ENCODE results near the gene EVX2. TPM values are rescaled to one million over a fixed set of nuclear protein-coding genes. Genes with fewer than 3 reads are reported as not detected.

EVX2 gene
- total RNA-seq, 1 experiment from 2014 or later, result not detected

DNA sequence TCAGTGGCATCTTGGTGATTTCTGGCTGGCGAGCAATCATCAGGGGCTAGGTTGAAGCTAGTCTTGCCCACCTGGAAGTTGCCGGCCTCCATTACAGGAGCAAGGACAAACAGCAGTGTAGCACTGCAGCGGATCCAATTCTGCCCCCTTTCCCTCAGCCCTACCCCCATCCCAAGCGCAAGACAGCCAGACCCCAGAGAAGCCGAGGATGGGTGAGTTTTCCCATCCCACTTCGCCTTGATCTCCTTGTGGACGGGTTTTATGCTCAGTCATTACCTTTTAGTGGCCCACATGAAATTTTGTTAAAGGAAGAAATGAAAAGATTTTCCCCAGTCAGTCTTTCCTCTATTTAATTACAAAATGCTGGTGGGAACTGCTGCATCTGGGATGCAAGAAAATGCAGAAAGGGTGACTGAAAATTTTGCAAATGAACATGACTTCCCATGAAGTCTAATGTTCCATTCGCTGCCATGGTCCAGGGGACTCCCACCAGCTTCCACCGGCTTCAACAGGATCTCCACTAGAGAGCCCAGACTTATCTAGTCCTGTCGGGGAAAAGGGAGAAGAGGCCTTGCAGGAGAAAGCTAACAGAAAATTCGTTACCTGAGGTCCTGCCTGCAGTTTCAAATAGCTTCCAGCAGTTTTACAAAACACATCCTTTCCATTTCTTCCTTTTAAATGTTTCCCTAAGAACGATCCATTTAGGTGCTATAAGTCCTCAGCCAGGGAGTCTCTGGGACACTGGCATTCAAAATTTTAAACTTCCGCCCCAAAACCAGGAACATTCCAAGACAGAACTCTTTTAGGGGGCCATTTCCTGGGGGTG lies 36.8 kb upstream of the EVX2 start:
- Histone ChIP-seq H4K20me1 (ENCODE audit: insufficient read depth) (no peaks in the 10 kb centered on the region), H2AFZ (no peak overlapping the region), H3K9me3 (ENCODE audit: insufficient read depth, low read depth) (no peaks in the 10 kb centered on the region), H3K36me3 (ENCODE audit: low read depth) (no peaks in the 10 kb centered on the region), H3K4me1 (replicated peaks; ENCODE audit: insufficient read depth) (no peaks in the 10 kb centered on the region), H3K27me3 (ENCODE audit: insufficient read depth, low read depth) (peaks cover 73% of the 10 kb centered on the region), H3K4me3 (no peak overlapping the region), H3K4me2 (no peak overlapping the region), H3K79me2 (ENCODE audit: low read depth) (no peaks in the 10 kb centered on the region), H3F3A (ENCODE audit: insufficient read depth, low read depth) (no peaks in the 10 kb centered on the region), H3K27ac (no peak overlapping the region), H3K9me2 (ENCODE audit: insufficient read depth) (no peaks in the 10 kb centered on the region)
- intact Hi-C loops (cut with micrococcal nuclease; ENCODE audit: unreplicated experiment), result no loop called here
- ChIA-PET CTCF (interaction anchor here (0.5 kb wide), 1 partner anchor 1014 kb away, joined by 3 read pairs; no protein-coding TSS in a partner anchor), POLR2A (ENCODE audit: unreplicated experiment) (interaction anchor here (0.5 kb wide), 1 partner anchor 1226 kb away, joined by 4 read pairs; no protein-coding TSS in a partner anchor)
- no peak for TF ChIP-seq EZH2 (IDR thresholded peaks at IDR 0.05; ENCODE audit: low read depth)
- TF ChIP-seq, protein P1, sequence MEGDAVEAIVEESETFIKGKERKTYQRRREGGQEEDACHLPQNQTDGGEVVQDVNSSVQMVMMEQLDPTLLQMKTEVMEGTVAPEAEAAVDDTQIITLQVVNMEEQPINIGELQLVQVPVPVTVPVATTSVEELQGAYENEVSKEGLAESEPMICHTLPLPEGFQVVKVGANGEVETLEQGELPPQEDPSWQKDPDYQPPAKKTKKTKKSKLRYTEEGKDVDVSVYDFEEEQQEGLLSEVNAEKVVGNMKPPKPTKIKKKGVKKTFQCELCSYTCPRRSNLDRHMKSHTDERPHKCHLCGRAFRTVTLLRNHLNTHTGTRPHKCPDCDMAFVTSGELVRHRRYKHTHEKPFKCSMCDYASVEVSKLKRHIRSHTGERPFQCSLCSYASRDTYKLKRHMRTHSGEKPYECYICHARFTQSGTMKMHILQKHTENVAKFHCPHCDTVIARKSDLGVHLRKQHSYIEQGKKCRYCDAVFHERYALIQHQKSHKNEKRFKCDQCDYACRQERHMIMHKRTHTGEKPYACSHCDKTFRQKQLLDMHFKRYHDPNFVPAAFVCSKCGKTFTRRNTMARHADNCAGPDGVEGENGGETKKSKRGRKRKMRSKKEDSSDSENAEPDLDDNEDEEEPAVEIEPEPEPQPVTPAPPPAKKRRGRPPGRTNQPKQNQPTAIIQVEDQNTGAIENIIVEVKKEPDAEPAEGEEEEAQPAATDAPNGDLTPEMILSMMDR (conservative IDR thresholded peaks at IDR 0.05), result no peak
- DNase-seq, result no peak
- BruUV-seq (replicated peaks), result no TSS peak

DNA sequence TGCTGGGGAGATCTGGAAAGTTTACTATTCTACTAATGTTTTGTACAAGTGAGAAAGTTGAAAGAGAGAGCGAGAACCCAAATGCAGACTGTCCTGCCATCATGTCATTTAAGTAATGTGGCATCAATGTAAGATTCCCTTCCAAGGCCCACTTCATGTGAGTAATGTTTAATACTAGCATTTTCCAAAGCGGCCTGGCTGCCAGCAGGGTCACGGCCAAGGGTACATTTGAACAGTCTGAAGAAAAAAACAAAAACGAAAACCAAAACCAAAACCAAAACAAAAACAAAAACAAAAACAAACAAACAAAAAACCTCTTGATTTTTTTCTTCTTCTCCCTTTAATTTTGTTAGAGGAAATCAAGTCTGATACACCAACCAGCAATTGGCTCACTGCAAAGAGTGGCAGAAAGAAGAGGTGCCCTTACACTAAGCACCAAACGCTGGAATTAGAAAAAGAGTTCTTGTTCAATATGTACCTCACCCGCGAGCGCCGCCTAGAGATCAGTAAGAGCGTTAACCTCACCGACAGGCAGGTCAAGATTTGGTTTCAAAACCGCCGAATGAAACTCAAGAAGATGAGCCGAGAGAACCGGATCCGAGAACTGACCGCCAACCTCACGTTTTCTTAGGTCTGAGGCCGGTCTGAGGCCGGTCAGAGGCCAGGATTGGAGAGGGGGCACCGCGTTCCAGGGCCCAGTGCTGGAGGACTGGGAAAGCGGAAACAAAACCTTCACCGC lies 35.0 kb upstream of the EVX2 start:
- H3K4me3 ChIP-seq, result no peak overlapping the region
- H3K27me3 ChIP-seq (ENCODE audit: insufficient read depth, low read depth), result peaks cover 73% of the 10 kb centered on the region
- no peaks in the 10 kb centered on the region for H3K36me3 ChIP-seq (ENCODE audit: low read depth)
- no peaks in the 10 kb centered on the region for H3K9me2 ChIP-seq (ENCODE audit: insufficient read depth)
- H3K9me3 ChIP-seq (ENCODE audit: insufficient read depth, low read depth), result no peaks in the 10 kb centered on the region
- ChIA-PET CTCF (no interaction called here), POLR2A (ENCODE audit: unreplicated experiment) (no interaction called here)
- H4K20me1 ChIP-seq (ENCODE audit: insufficient read depth), result no peaks in the 10 kb centered on the region
- H3K79me2 ChIP-seq (ENCODE audit: low read depth), result no peaks in the 10 kb centered on the region
- H2AFZ ChIP-seq, result no peak overlapping the region
- TF ChIP-seq EZH2 (IDR thresholded peaks at IDR 0.05; ENCODE audit: low read depth), result no peak
- TF ChIP-seq, protein P1 (conservative IDR thresholded peaks at IDR 0.05), result peak; percentile 72
- peak in 1 of 2 experiments; percentile 30 for DNase-seq
- H3K4me2 ChIP-seq, result peak overlapping the region; percentile 6; the same call in 1 of the 2 replicates
- BruUV-seq (replicated peaks), result no TSS peak
- H3F3A ChIP-seq (ENCODE audit: insufficient read depth, low read depth), result no peaks in the 10 kb centered on the region
- intact Hi-C loops (cut with micrococcal nuclease; ENCODE audit: unreplicated experiment), result no loop called here
- no peaks in the 10 kb centered on the region for H3K4me1 ChIP-seq (replicated peaks; ENCODE audit: insufficient read depth)
- H3K27ac ChIP-seq, result no peak overlapping the region

DNA sequence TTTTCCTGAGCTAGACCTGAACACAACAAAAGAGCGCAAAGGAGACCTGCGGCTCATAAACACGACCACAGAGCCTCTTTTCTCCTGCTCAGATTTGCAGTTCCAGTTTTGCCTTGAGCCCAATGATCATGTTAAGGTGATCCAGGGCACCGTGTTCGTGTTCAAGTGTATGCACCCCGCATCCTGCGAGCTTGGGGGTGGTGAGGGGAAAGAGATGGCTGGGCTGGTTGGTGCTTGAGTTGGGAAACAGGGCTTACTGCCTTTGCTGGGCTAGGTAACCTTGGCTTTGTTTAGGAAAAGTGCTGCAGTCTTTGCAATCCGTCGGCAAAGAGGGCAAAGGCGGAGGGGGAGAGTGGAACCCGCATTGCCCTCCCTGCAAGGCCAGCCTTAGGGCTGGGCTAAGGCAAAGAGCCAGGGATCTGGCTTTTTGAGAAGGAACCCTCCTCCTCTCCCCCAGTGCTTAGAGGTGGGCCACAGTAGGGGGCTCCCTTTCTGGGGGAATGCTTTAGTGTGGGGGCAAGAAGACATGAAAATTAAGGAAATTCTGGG lies 34.1 kb upstream of the EVX2 start:
- ChIA-PET CTCF (no interaction called here), POLR2A (ENCODE audit: unreplicated experiment) (no interaction called here)
- intact Hi-C loops (cut with micrococcal nuclease; ENCODE audit: unreplicated experiment), result no loop called here
- H3K27ac ChIP-seq, result no peak overlapping the region
- H3F3A ChIP-seq (ENCODE audit: insufficient read depth, low read depth), result no peaks in the 10 kb centered on the region
- no peak for DNase-seq
- no peak overlapping the region for H3K4me2 ChIP-seq
- TF ChIP-seq, protein P1 (conservative IDR thresholded peaks at IDR 0.05), result no peak
- no peak for TF ChIP-seq EZH2 (IDR thresholded peaks at IDR 0.05; ENCODE audit: low read depth)
- no peaks in the 10 kb centered on the region for H3K4me1 ChIP-seq (replicated peaks; ENCODE audit: insufficient read depth)
- no peaks in the 10 kb centered on the region for H4K20me1 ChIP-seq (ENCODE audit: insufficient read depth)
- no TSS peak for BruUV-seq (replicated peaks)
- H3K79me2 ChIP-seq (ENCODE audit: low read depth), result no peaks in the 10 kb centered on the region
- H3K9me3 ChIP-seq (ENCODE audit: insufficient read depth, low read depth), result no peaks in the 10 kb centered on the region
- no peaks in the 10 kb centered on the region for H3K9me2 ChIP-seq (ENCODE audit: insufficient read depth)
- H3K27me3 ChIP-seq (ENCODE audit: insufficient read depth, low read depth), result peaks cover 81% of the 10 kb centered on the region
- no peak overlapping the region for H3K4me3 ChIP-seq
- H2AFZ ChIP-seq, result no peak overlapping the region
- H3K36me3 ChIP-seq (ENCODE audit: low read depth), result no peaks in the 10 kb centered on the region
